ENCODE measurements around the gene C5orf22.

GRCh38 chr5:31604240-31604639, 72.1 kb downstream of the C5orf22 start:
- TF ChIP-seq, protein P1, sequence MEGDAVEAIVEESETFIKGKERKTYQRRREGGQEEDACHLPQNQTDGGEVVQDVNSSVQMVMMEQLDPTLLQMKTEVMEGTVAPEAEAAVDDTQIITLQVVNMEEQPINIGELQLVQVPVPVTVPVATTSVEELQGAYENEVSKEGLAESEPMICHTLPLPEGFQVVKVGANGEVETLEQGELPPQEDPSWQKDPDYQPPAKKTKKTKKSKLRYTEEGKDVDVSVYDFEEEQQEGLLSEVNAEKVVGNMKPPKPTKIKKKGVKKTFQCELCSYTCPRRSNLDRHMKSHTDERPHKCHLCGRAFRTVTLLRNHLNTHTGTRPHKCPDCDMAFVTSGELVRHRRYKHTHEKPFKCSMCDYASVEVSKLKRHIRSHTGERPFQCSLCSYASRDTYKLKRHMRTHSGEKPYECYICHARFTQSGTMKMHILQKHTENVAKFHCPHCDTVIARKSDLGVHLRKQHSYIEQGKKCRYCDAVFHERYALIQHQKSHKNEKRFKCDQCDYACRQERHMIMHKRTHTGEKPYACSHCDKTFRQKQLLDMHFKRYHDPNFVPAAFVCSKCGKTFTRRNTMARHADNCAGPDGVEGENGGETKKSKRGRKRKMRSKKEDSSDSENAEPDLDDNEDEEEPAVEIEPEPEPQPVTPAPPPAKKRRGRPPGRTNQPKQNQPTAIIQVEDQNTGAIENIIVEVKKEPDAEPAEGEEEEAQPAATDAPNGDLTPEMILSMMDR (IDR thresholded peaks at IDR 0.05): no peak
- no peak for TF ChIP-seq POLR2A (IDR thresholded peaks at IDR 0.05)
